SK-N-SH (cell line): ENCODE results near the gene C4orf50. TPM values are rescaled to one million over a fixed set of nuclear protein-coding genes. Genes with fewer than 3 reads are reported as not detected.

Experiments
- CTCF ChIA-PET: fragments of 300-600, 350-600 bp; formaldehyde crosslinking; extraction: SDS; loops from one replicate; lab custom pipeline; 2021; lab: Yijun Ruan, JAX
- POLR2A ChIA-PET: fragments of 350-600 bp; sonication (Branson Sonifier 250); formaldehyde crosslinking; extraction: SDS; loops from one replicate; lab custom pipeline; 2020; ENCODE audit warnings: antibody characterized with exemption, inconsistent platforms; lab: Yijun Ruan, JAX
- DNase-seq: peaks from one replicate; pipeline ENCODE4 v3.0.0; 2012
- H2AFZ ChIP-seq: fragments of 200-600 bp; sonication (generic); 2 replicates; pipeline ENCODE4 v1.8.1; 2016; ENCODE audit warnings: antibody characterized with exemption, mild to moderate bottlenecking, low read depth
- H3F3A ChIP-seq: fragments of 200-600 bp; sonication (generic); replicated peaks from 2 replicates; pipeline ENCODE3; 2016; ENCODE audit warnings: antibody characterized with exemption, mild to moderate bottlenecking; ENCODE audit not compliant: insufficient read depth
- H3K27ac ChIP-seq, 2 experiments: fragments of 200-500 bp in 1 of 2; fragments of 200-600 bp in 1 of 2; sonication (Bioruptor generic) in 1 of 2; sonication (generic), shearing (Covaris generic) in 1 of 2; 2 replicates each; pipeline versions ENCODE4 v1.5.1 to v1.6.1; 2014 to 2016; ENCODE audit warnings: low read depth in 2 of 2, inconsistent platforms in 1 of 2, low read length in 1 of 2, mild to moderate bottlenecking in 1 of 2, mixed read lengths in 1 of 2
- H3K27me3 ChIP-seq: fragments of 200-600 bp; sonication (generic), shearing (Covaris generic); 2 replicates; pipeline ENCODE4 v1.6.1; 2016; ENCODE audit warnings: mixed run types; ENCODE audit not compliant: insufficient read depth
- H3K36me3 ChIP-seq, 2 experiments: fragments of 200-500 bp in 1 of 2; fragments of 200-600 bp in 1 of 2; sonication (Bioruptor generic) in 1 of 2; sonication (generic) in 1 of 2; replicated peaks in 1 of 2; 2 replicates each; pipeline versions ENCODE3 to v1.5.1; 2014 to 2016; ENCODE audit warnings: low read length in 1 of 2, mild to moderate bottlenecking in 1 of 2; ENCODE audit not compliant: insufficient read depth in 2 of 2, control insufficient read depth in 1 of 2
- H3K4me1 ChIP-seq, 2 experiments: fragments of 200-500 bp in 1 of 2; fragments of 200-600 bp in 1 of 2; sonication (Bioruptor generic) in 1 of 2; sonication (generic), shearing (Covaris generic) in 1 of 2; 2 replicates each; pipeline versions ENCODE4 v1.5.1 to v1.6.1; 2014 to 2016; ENCODE audit warnings: low read depth in 1 of 2, low read length in 1 of 2, mixed run types in 1 of 2; ENCODE audit not compliant: insufficient read depth in 2 of 2, control insufficient read depth in 1 of 2
- H3K4me2 ChIP-seq: fragments of 200-600 bp; sonication (generic), shearing (Covaris generic); 2 replicates; pipeline ENCODE4 v1.6.1; 2017; ENCODE audit warnings: mixed run types
- H3K4me3 ChIP-seq, 2 experiments: fragments of 200-500 bp in 1 of 2; fragments of 200-600 bp in 1 of 2; sonication (Bioruptor generic) in 1 of 2; sonication (generic), shearing (Covaris generic) in 1 of 2; 2 replicates each; pipeline versions ENCODE4 v1.5.1 to v1.8.1; 2014 to 2016; ENCODE audit warnings: low read depth in 2 of 2, inconsistent platforms in 1 of 2, low read length in 1 of 2, mild to moderate bottlenecking in 1 of 2, mixed read lengths in 1 of 2, moderate library complexity in 1 of 2
- H3K79me2 ChIP-seq: fragments of 200-600 bp; sonication (generic); 2 replicates; pipeline ENCODE4 v1.8.1; 2017; ENCODE audit warnings: mild to moderate bottlenecking; ENCODE audit not compliant: insufficient read depth
- H3K9ac ChIP-seq: fragments of 200-600 bp; sonication (generic); 2 replicates; pipeline ENCODE4 v1.6.1; 2017; ENCODE audit warnings: mixed run types
- H3K9me2 ChIP-seq: fragments of 200-600 bp; sonication (generic); 2 replicates; pipeline ENCODE4 v1.6.1; 2017; ENCODE audit warnings: mixed run types
- H3K9me3 ChIP-seq: fragments of 200-600 bp; sonication (generic); 2 replicates; pipeline ENCODE4 v1.6.1; 2017; ENCODE audit warnings: mixed run types, mild to moderate bottlenecking, moderate library complexity
- H4K20me1 ChIP-seq: fragments of 200-600 bp; sonication (generic); 2 replicates; pipeline ENCODE4 v1.6.1; 2017; ENCODE audit warnings: mild to moderate bottlenecking, mixed run types; ENCODE audit not compliant: insufficient read depth
- EP300 ChIP-seq, 2 experiments: IDR thresholded peaks; 2 replicates each; pipeline versions ENCODE4 v1.4.0 to v1.6.1; 2012; ENCODE audit warnings: borderline replicate concordance in 1 of 2, low read depth in 1 of 2, low read length in 1 of 2
- EZH2phosphoT487 ChIP-seq: fragments of 200-600 bp; sonication (generic); IDR thresholded peaks from 2 replicates; pipeline ENCODE4 v1.6.1; 2017; ENCODE audit warnings: low read depth, mixed run types, mild to moderate bottlenecking, antibody characterized with exemption, moderate library complexity, borderline replicate concordance
- FOSL2 ChIP-seq: IDR thresholded peaks from 2 replicates; pipeline ENCODE4 v1.4.0; 2012; ENCODE audit warnings: low read depth, mild to moderate bottlenecking, moderate library complexity, borderline replicate concordance
- FOXM1 ChIP-seq: IDR thresholded peaks from 2 replicates; pipeline ENCODE4 v1.4.0; 2012; ENCODE audit warnings: low read depth, mild to moderate bottlenecking
- GABPA ChIP-seq: IDR thresholded peaks from 2 replicates; pipeline ENCODE4 v1.4.0; 2012; ENCODE audit warnings: low read depth, mild to moderate bottlenecking
- GATA2 ChIP-seq: sonication (generic); formaldehyde crosslinking; IDR thresholded peaks from 2 replicates; pipeline ENCODE4 v1.5.0; 2020; ENCODE audit warnings: mild to moderate bottlenecking, missing genetic modification reagents
- JUND ChIP-seq: IDR thresholded peaks from 2 replicates; pipeline ENCODE4 v1.4.0; 2012
- MXI1 ChIP-seq: IDR thresholded peaks from 2 replicates; pipeline ENCODE4 v1.6.1; 2012; ENCODE audit warnings: mild to moderate bottlenecking, low read depth, low read length, improper control_type of control experiment
- RXRA ChIP-seq: IDR thresholded peaks from 2 replicates; pipeline ENCODE4 v1.4.0; 2012; ENCODE audit warnings: low read depth, mild to moderate bottlenecking, borderline replicate concordance
- TAF1 ChIP-seq: IDR thresholded peaks from 2 replicates; pipeline ENCODE4 v1.6.1; 2012; ENCODE audit warnings: low read depth, mild to moderate bottlenecking, low read length, moderate library complexity, borderline replicate concordance
- YY1 ChIP-seq: IDR thresholded peaks from 2 replicates; pipeline ENCODE4 v1.4.0; 2012; ENCODE audit warnings: low read depth, mild to moderate bottlenecking
- ZBTB33 ChIP-seq: IDR thresholded peaks from 2 replicates; pipeline ENCODE4 v1.4.0; 2012; ENCODE audit warnings: low read depth, borderline replicate concordance
- WGBS: methylation state at CpG from one replicate; pipeline ENCODE4 v1.1.6; 2017; ENCODE audit warnings: low lambda C conversion rate; 5-methylcytosine and 5-hydroxymethylcytosine counted together
- polyA plus RNA-seq, 3 experiments: library from polyadenylated mRNA; depleted of rRNA; stranded (reverse); fragments of >200 nt; gene quantifications; 2 replicates each; pipeline ENCODE4 v1.2.3, GENCODE V29; 2012
- TF ChIP-seq, protein P1 (sequence below): fragments of 200-600 bp; sonication (generic); IDR thresholded peaks from 2 replicates; pipeline ENCODE4 v1.6.1; 2017; ENCODE audit warnings: antibody characterized with exemption, mild to moderate bottlenecking, moderate library complexity
- TF ChIP-seq, protein P2 (sequence below): IDR thresholded peaks from 2 replicates; pipeline ENCODE4; 2012

The C4orf50 gene
- polyA plus RNA-seq, 1 of the 3 experiments (the other 2 are of a cell fraction): under 0.01 TPM

DNA sequence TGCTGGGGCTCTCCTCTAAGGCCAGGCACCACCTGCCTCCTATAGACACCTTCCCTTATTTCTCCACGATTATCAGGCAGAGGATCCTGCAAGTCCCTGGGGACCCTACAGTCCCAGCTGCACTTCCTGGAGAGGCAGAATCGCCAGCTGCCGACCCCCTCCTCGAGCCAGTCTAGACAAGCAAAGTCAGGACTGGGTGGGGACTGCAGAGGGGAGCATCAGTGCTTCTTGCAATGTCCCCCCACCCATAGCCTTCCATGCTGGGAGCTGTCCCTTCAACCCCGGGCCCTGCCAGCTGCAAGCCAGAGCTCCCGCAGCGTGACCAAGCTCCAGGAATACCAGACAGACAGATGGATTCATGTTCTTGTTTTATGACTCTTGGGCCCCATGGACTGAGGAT, 124.0 kb downstream of the C4orf50 start:
- Histone ChIP-seq H3K9me2 (no peaks in the 10 kb centered on the region), H3K9me3 (no peaks in the 10 kb centered on the region), H2AFZ (no peak overlapping the region), H3K4me2 (no peak overlapping the region), H3K27me3 (peaks cover 24% of the 10 kb centered on the region; the same call in 1 of the 2 replicates), H3K9ac (no peak overlapping the region), H3K27ac (no peak overlapping the region), H3K4me3 (no peak overlapping the region), H3K36me3 (no peaks in the 10 kb centered on the region), H3K79me2 (no peaks in the 10 kb centered on the region), H4K20me1 (no peaks in the 10 kb centered on the region), H3K4me1 (peaks cover 0 to 20% of the 10 kb centered on the region in 2 experiments; a peak in 1 of 4 replicates), H3F3A (no peaks in the 10 kb centered on the region)
- CTCF ChIA-PET: interaction anchor here (0.6 kb wide), 1 partner anchor 409 kb away, joined by 3 read pairs; no protein-coding TSS in a partner anchor
- POLR2A ChIA-PET: no interaction called here
- 46% methylated on average over 7 of the region's 7 CpGs for WGBS
- no peak for DNase-seq
- TF ChIP-seq MXI1 (no peak), FOXM1 (no peak), RXRA (no peak)

DNA sequence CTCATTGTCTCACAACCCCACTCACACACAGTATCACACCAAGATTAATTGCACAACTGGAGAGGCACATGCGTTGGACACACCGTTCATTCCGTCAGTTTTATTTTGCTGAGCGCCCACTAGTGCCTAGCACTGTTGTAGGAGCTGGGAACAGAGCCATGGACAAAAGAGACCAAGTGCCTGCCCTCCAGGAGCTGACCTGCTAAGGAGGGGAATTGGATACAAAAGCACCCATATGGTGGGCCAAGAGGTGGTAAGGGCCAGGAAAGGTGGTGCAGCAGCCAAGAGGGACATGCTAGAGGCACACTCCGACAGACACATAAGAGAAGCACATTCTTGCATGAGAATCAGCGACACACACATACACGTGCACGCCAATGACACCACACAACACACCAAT, 124.6 kb downstream of the C4orf50 start:
- 80% methylated on average over 8 of the region's 8 CpGs for WGBS
- no peak overlapping the region for H3K9ac ChIP-seq
- TF ChIP-seq GABPA (no peak), FOXM1 (no peak), JUND (no peak), EP300 (IDR thresholded peaks at IDR 0.05; ENCODE audit: borderline replicate concordance in 1 of 2, low read depth in 1 of 2, low read length in 1 of 2) (no peak), GATA2 (CRISPR knock-in tag) (no peak), YY1 (no peak), EZH2phosphoT487 (no peak), ZBTB33 (no peak), FOSL2 (no peak), TAF1 (no peak), MXI1 (no peak; the same call in 1 of the 2 replicates)
- TF ChIP-seq, protein P1, sequence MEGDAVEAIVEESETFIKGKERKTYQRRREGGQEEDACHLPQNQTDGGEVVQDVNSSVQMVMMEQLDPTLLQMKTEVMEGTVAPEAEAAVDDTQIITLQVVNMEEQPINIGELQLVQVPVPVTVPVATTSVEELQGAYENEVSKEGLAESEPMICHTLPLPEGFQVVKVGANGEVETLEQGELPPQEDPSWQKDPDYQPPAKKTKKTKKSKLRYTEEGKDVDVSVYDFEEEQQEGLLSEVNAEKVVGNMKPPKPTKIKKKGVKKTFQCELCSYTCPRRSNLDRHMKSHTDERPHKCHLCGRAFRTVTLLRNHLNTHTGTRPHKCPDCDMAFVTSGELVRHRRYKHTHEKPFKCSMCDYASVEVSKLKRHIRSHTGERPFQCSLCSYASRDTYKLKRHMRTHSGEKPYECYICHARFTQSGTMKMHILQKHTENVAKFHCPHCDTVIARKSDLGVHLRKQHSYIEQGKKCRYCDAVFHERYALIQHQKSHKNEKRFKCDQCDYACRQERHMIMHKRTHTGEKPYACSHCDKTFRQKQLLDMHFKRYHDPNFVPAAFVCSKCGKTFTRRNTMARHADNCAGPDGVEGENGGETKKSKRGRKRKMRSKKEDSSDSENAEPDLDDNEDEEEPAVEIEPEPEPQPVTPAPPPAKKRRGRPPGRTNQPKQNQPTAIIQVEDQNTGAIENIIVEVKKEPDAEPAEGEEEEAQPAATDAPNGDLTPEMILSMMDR: no peak
- TF ChIP-seq, protein P2, sequence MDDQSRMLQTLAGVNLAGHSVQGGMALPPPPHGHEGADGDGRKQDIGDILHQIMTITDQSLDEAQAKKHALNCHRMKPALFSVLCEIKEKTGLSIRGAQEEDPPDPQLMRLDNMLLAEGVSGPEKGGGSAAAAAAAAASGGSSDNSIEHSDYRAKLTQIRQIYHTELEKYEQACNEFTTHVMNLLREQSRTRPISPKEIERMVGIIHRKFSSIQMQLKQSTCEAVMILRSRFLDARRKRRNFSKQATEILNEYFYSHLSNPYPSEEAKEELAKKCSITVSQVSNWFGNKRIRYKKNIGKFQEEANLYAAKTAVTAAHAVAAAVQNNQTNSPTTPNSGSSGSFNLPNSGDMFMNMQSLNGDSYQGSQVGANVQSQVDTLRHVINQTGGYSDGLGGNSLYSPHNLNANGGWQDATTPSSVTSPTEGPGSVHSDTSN: no peak
- no peak for DNase-seq
- no peaks in the 10 kb centered on the region for H3K9me3 ChIP-seq
- H3K27me3 ChIP-seq: peaks cover 28% of the 10 kb centered on the region; the same call in 1 of the 2 replicates
- H3K4me1 ChIP-seq: peaks cover 0 to 25% of the 10 kb centered on the region in 2 experiments; a peak in 1 of 4 replicates
- H3F3A ChIP-seq: no peaks in the 10 kb centered on the region
- H2AFZ ChIP-seq: no peak overlapping the region
- H4K20me1 ChIP-seq: no peaks in the 10 kb centered on the region
- no peak overlapping the region; a peak in 1 of 4 replicates for H3K4me3 ChIP-seq
- H3K27ac ChIP-seq: no peak overlapping the region; a peak in 1 of 4 replicates
- no peaks in the 10 kb centered on the region for H3K36me3 ChIP-seq
- ChIA-PET POLR2A (no interaction called here), CTCF (interaction anchor here (0.6 kb wide), 1 partner anchor 410 kb away, joined by 3 read pairs; no protein-coding TSS in a partner anchor)
- H3K9me2 ChIP-seq: no peaks in the 10 kb centered on the region
- no peak overlapping the region for H3K4me2 ChIP-seq
- no peaks in the 10 kb centered on the region for H3K79me2 ChIP-seq
